Measurements from ENCODE around the gene OR8B8.

DNA sequence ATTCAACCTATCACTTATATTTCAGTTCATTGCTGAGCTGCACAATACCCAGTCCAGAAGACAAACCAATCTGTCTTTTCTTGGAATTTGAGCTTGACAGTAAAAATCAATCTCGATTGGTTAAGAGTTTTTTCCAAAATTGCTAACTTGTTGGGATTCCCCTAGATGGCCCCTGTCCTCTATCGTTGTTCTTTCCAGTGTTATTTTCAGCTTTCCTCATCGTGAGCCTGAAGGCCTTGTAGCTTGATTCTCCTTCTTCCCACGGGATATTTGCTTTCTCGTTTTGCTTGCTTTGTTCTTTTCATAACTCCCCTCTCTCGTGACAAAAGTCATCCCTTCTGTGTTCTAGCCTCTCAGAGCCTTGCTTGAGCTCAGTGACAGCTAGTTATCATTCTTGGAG, 3.1 kb downstream of the OR8B8 start:
- TF ChIP-seq, protein P1, sequence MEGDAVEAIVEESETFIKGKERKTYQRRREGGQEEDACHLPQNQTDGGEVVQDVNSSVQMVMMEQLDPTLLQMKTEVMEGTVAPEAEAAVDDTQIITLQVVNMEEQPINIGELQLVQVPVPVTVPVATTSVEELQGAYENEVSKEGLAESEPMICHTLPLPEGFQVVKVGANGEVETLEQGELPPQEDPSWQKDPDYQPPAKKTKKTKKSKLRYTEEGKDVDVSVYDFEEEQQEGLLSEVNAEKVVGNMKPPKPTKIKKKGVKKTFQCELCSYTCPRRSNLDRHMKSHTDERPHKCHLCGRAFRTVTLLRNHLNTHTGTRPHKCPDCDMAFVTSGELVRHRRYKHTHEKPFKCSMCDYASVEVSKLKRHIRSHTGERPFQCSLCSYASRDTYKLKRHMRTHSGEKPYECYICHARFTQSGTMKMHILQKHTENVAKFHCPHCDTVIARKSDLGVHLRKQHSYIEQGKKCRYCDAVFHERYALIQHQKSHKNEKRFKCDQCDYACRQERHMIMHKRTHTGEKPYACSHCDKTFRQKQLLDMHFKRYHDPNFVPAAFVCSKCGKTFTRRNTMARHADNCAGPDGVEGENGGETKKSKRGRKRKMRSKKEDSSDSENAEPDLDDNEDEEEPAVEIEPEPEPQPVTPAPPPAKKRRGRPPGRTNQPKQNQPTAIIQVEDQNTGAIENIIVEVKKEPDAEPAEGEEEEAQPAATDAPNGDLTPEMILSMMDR (IDR thresholded peaks at IDR 0.05), result no peak
- TF ChIP-seq POLR2AphosphoS5 (IDR thresholded peaks at IDR 0.05; ENCODE audit: insufficient read depth in 1 of 2, low read depth in 1 of 2), result no peak

All from vagina (tissue), 2 donors.